CD4-positive, alpha-beta T cell (primary cell): Measurements from ENCODE around the gene NHSL2. TPM values are rescaled to one million over a fixed set of nuclear protein-coding genes. Genes with fewer than 3 reads are reported as not detected.
A peak's percentile ranks its signal among the peaks of the same experiment; 100 is the strongest.

Experiments
- ATAC-seq: fragments of 200-7000 bp; cut with Tn5 transposase; one replicate; pipeline ENCODE4 v1.10.0; 2022; ENCODE audit warnings: mild to moderate bottlenecking; ENCODE audit not compliant: poor library complexity
- CTCF ChIA-PET: fragments of 350-600 bp; sonication (Branson Sonifier 250); formaldehyde crosslinking; loops from one replicate; lab custom pipeline; 2021; ENCODE audit warnings: antibody characterized with exemption, inconsistent platforms; lab: Charles Lee
- POLR2A ChIA-PET: fragments of 350-600 bp; sonication (Branson Sonifier 250); formaldehyde crosslinking; loops from one replicate; lab custom pipeline; 2021; ENCODE audit warnings: antibody characterized with exemption, inconsistent platforms; lab: Charles Lee
- DNase-seq, 14 experiments: peaks; one replicate each; pipeline ENCODE4 v3.0.0-alpha.2; 2013 to 2020; ENCODE audit warnings: mixed read lengths in 2 of 14
- H3K27ac ChIP-seq, 2 donors: one replicate each; pipeline versions ENCODE4 v1.5.1 to v1.7.0; 2013; ENCODE audit warnings: low read length in 2 of 2, low read depth in 1 of 2, mild to moderate bottlenecking in 1 of 2
- H3K27me3 ChIP-seq, 2 experiments: 1 replicate in 1 of 2; 2 replicates in 1 of 2; pipeline versions ENCODE4 v1.6.1 to v1.7.0; 2013; ENCODE audit warnings: low read length in 2 of 2, control low read depth in 1 of 2, mild to moderate bottlenecking in 1 of 2, moderate library complexity in 1 of 2; ENCODE audit not compliant: insufficient read depth in 2 of 2, control insufficient read depth in 1 of 2
- H3K36me3 ChIP-seq: one replicate; pipeline ENCODE4 v1.6.1; 2013; ENCODE audit warnings: low read length, control low read depth; ENCODE audit not compliant: insufficient read depth
- H3K4me1 ChIP-seq: one replicate; pipeline ENCODE4 v1.6.1; 2013; ENCODE audit warnings: low read length, control low read depth; ENCODE audit not compliant: insufficient read depth
- H3K4me3 ChIP-seq: one replicate; pipeline ENCODE4 v1.5.1; 2013; ENCODE audit warnings: mild to moderate bottlenecking, low read length, moderate library complexity
- H3K9me3 ChIP-seq, 2 experiments: 1 replicate in 1 of 2; 2 replicates in 1 of 2; pipeline versions ENCODE4 v1.6.1 to v1.7.0; 2013; ENCODE audit warnings: low read length in 2 of 2, mild to moderate bottlenecking in 2 of 2, control low read depth in 1 of 2, moderate library complexity in 1 of 2; ENCODE audit not compliant: control insufficient read depth in 1 of 2, insufficient read depth in 1 of 2
- H3K27ac Mint-ChIP-seq: one replicate; pipeline ENCODE4 v1.8.0; 2020; ENCODE audit warnings: mixed read lengths
- H3K27me3 Mint-ChIP-seq: one replicate; pipeline ENCODE4 v1.8.0; 2021; ENCODE audit warnings: mixed read lengths
- H3K36me3 Mint-ChIP-seq: one replicate; pipeline ENCODE4 v1.8.0; 2021; ENCODE audit warnings: low read depth, mixed read lengths
- H3K4me1 Mint-ChIP-seq: one replicate; pipeline ENCODE4 v1.8.0; 2021; ENCODE audit warnings: low read depth, mixed read lengths
- H3K4me3 Mint-ChIP-seq: one replicate; pipeline ENCODE4 v1.8.0; 2020; ENCODE audit warnings: mild to moderate bottlenecking, mixed read lengths
- H3K9me3 Mint-ChIP-seq: one replicate; pipeline ENCODE4 v1.8.0; 2020; ENCODE audit warnings: mixed read lengths
- intact Hi-C, 2 experiments: fragments of 100-400 bp; cut with DNase I in 1 of 2; cut with micrococcal nuclease in 1 of 2; formaldehyde crosslinking; loops; one replicate each; pipeline versions ENCODE4 v1.15.1 to v1.9.0; 2023 to 2025; cut with DNase I, micrococcal nuclease
- total RNA-seq, 174 experiments: library from RNA in 2 of 174; stranded (reverse) in 2 of 174; gene quantifications; one replicate each; pipeline ENCODE4 v1.2.3 and lab custom pipeline; 2021 to 2026
- TF ChIP-seq, protein P1 (sequence below): fragments of 200-600 bp; IDR thresholded peaks from one replicate; pipeline ENCODE4 v1.8.0; 2022; ENCODE audit warnings: antibody characterized with exemption, mild to moderate bottlenecking

Gene NHSL2
- total RNA-seq, 2 experiments from 2014 or later, result 1.3 to 1.5 TPM

GRCh38 chrX:72102126-72102525 lies 191.5 kb downstream of the NHSL2 start:
- peak in 1 of 14 experiments; percentile 43 for DNase-seq
- Histone ChIP-seq H3K4me1 (peaks cover 68% of the 10 kb centered on the region), H3K9me3 (no peaks in the 10 kb centered on the region), H3K27ac (no peak overlapping the region), H3K4me3 (peak overlapping the region; percentile 61), H3K36me3 (no peaks in the 10 kb centered on the region), H3K27me3 (peaks cover 0 to 2% of the 10 kb centered on the region in 2 experiments)
- TF ChIP-seq, protein P1, sequence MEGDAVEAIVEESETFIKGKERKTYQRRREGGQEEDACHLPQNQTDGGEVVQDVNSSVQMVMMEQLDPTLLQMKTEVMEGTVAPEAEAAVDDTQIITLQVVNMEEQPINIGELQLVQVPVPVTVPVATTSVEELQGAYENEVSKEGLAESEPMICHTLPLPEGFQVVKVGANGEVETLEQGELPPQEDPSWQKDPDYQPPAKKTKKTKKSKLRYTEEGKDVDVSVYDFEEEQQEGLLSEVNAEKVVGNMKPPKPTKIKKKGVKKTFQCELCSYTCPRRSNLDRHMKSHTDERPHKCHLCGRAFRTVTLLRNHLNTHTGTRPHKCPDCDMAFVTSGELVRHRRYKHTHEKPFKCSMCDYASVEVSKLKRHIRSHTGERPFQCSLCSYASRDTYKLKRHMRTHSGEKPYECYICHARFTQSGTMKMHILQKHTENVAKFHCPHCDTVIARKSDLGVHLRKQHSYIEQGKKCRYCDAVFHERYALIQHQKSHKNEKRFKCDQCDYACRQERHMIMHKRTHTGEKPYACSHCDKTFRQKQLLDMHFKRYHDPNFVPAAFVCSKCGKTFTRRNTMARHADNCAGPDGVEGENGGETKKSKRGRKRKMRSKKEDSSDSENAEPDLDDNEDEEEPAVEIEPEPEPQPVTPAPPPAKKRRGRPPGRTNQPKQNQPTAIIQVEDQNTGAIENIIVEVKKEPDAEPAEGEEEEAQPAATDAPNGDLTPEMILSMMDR, result no peak
- intact Hi-C loops, result loop anchor here (2.0 to 5.0 kb wide), 2 partner anchors 23 to 55 kb away; no protein-coding TSS in a partner anchor
- POLR2A ChIA-PET, result no interaction called here
- no peak for ATAC-seq
- H3K4me1 Mint-ChIP-seq, result peaks cover 47% of the 10 kb centered on the region
- H3K27me3 Mint-ChIP-seq, result peaks cover 19% of the 10 kb centered on the region
- H3K36me3 Mint-ChIP-seq, result no peaks in the 10 kb centered on the region
- H3K9me3 Mint-ChIP-seq, result no peaks in the 10 kb centered on the region
- H3K27ac Mint-ChIP-seq, result peak overlapping the region; percentile 81
- peak overlapping the region; percentile 82 for H3K4me3 Mint-ChIP-seq
- CTCF ChIA-PET, result no interaction called here

- intact Hi-C loops, result loop anchor here (2.0 to 5.0 kb wide), 2 partner anchors 22 to 55 kb away; no protein-coding TSS in a partner anchor
- Histone ChIP-seq H3K36me3 (no peaks in the 10 kb centered on the region), H3K9me3 (no peaks in the 10 kb centered on the region), H3K4me3 (peak overlapping the region; percentile 61), H3K27me3 (peaks cover 0 to 2% of the 10 kb centered on the region in 2 experiments), H3K27ac (peak overlapping the region in 1 of 2 donors; percentile 40), H3K4me1 (peaks cover 72% of the 10 kb centered on the region)
- peaks cover 24% of the 10 kb centered on the region for H3K27me3 Mint-ChIP-seq
- DNase-seq (no peak), ATAC-seq (no peak)
- no peak overlapping the region for H3K4me3 Mint-ChIP-seq
- H3K36me3 Mint-ChIP-seq, result no peaks in the 10 kb centered on the region
- ChIA-PET CTCF (no interaction called here), POLR2A (no interaction called here)
- TF ChIP-seq, protein P1, result no peak
- H3K9me3 Mint-ChIP-seq, result no peaks in the 10 kb centered on the region
- peaks cover 53% of the 10 kb centered on the region for H3K4me1 Mint-ChIP-seq
- H3K27ac Mint-ChIP-seq, result no peak overlapping the region
These were observed 192.1 kb downstream of the NHSL2 start for GRCh38 chrX:72102760-72103159.

DNA sequence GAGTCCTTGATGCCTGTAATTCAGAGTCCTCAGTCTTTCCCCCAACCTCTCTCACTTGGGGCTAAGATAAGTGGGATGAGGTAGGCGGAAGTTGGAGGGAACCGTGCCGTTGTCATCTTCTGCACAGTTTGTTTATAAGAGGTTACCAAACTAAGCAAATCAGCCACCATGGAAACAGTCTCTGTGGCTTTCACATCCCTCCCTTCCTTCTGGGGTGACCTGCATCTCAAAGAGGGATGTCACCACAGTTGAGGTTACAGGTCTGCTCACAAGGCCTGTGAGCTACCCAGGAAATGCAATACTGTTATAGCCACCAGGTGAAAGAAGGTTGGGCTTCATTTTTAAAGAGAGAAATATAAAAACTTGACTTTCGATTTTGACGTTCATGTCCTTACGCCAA lies 194.8 kb downstream of the NHSL2 start:
- TF ChIP-seq, protein P1, result no peak
- Mint-ChIP-seq H3K9me3 (no peaks in the 10 kb centered on the region), H3K4me1 (peaks cover 46% of the 10 kb centered on the region), H3K4me3 (peak overlapping the region; percentile 65), H3K27ac (peak overlapping the region; percentile 80), H3K27me3 (peaks cover 19% of the 10 kb centered on the region), H3K36me3 (no peaks in the 10 kb centered on the region)
- ChIA-PET POLR2A (interaction anchor here (1.0 to 1.2 kb wide), 4 partner anchors 10 to 27 kb away, joined by 3 to 5 read pairs (median 4); no protein-coding TSS in a partner anchor), CTCF (interaction anchor here (0.8 to 1.2 kb wide), 3 partner anchors 21 to 87 kb away, joined by 3 to 5 read pairs (median 3); no protein-coding TSS in a partner anchor)
- DNase-seq, result peak in 11 of 14 experiments; percentile 15 to 93 (median 37)
- Histone ChIP-seq H3K27me3 (no peaks in the 10 kb centered on the region), H3K36me3 (peaks cover 5% of the 10 kb centered on the region), H3K4me1 (peaks cover 77% of the 10 kb centered on the region), H3K27ac (peak overlapping the region; percentile 26 to 76), H3K4me3 (no peak overlapping the region), H3K9me3 (no peaks in the 10 kb centered on the region)
- intact Hi-C loops, result loop anchor here in 1 of 2 experiments (2.0 kb wide), 1 partner anchor 23 kb away; no protein-coding TSS in a partner anchor
- ATAC-seq, result peak; percentile 78
